NB4 (cell line): ENCODE results near the gene PCCA.

Source experiments
- CTCF ChIP-seq: IDR thresholded peaks from one replicate; pipeline ENCODE4 v1.5.1; 2012; ENCODE audit warnings: low read depth, low read length
- MAX ChIP-seq: IDR thresholded peaks from 2 replicates; pipeline ENCODE4 v1.6.1; 2011; ENCODE audit warnings: low read depth, low read length

GRCh38 chr13:100537951-100538462 is 449.1 kb downstream of the PCCA start:
- TF ChIP-seq CTCF (no peak), MAX (no peak)
